Lower lobe of right lung (tissue), 2 donors: Measurements from ENCODE around the gene KIF4B. TPM values are rescaled to one million over a fixed set of nuclear protein-coding genes. Genes with fewer than 3 reads are reported as not detected.

ENCODE experiments used
- ATAC-seq, 2 donors: fragments of 200-7000 bp; cut with Tn5 transposase; one replicate each; pipeline ENCODE4 v1.9.1; 2020 to 2022; ENCODE audit warnings: mild to moderate bottlenecking in 2 of 2, moderate library complexity in 2 of 2
- DNase-seq: peaks from one replicate; pipeline ENCODE4 v3.0.0-alpha.2; 2020
- H3K27ac ChIP-seq: fragments of 200-600 bp; one replicate; pipeline ENCODE4 v1.8.0; 2022
- H3K27me3 ChIP-seq: fragments of 200-600 bp; one replicate; pipeline ENCODE4 v1.8.0; 2022; ENCODE audit warnings: low read depth
- H3K36me3 ChIP-seq: fragments of 200-600 bp; one replicate; pipeline ENCODE4 v1.8.0; 2022; ENCODE audit warnings: mild to moderate bottlenecking
- H3K4me1 ChIP-seq: fragments of 200-600 bp; one replicate; pipeline ENCODE4 v1.8.0; 2022
- H3K4me3 ChIP-seq: fragments of 200-600 bp; one replicate; pipeline ENCODE4 v1.8.0; 2022; ENCODE audit warnings: mild to moderate bottlenecking
- H3K9me3 ChIP-seq: fragments of 200-600 bp; one replicate; pipeline ENCODE4 v1.8.0; 2022
- CTCF ChIP-seq: fragments of 200-600 bp; IDR thresholded peaks from one replicate; pipeline ENCODE4 v1.8.0; 2022; ENCODE audit warnings: antibody characterized with exemption, mild to moderate bottlenecking
- intact Hi-C: fragments of 100-400 bp; cut with DNase I; formaldehyde crosslinking; loops from one replicate; pipeline ENCODE4 v1.11.0; 2022
- total RNA-seq: library from RNA; stranded (reverse); fragmentation: NEBNext Ultra II Directional; extraction: Animal tissue kit (Norgen Biotek cat#: 25700); gene quantifications from one replicate; pipeline ENCODE4 v1.2.1, GENCODE V29; 2021
- donor health status: DM: no; HTN: yes; CAD: no; lungs with severe emphysema.

Gene KIF4B
- total RNA-seq, 1 donor from 2014 or later, result not detected

GRCh38 chr5:154984946-154985516 is 28.5 kb upstream of the KIF4B start:
- intact Hi-C loops, result no loop called here
- H3K27ac ChIP-seq, result no peak overlapping the region
- ATAC-seq, result no peak
- no peak for TF ChIP-seq CTCF
- no peaks in the 10 kb centered on the region for H3K9me3 ChIP-seq
- H3K27me3 ChIP-seq, result no peaks in the 10 kb centered on the region
- DNase-seq, result no peak
- H3K4me1 ChIP-seq, result no peaks in the 10 kb centered on the region
- no peaks in the 10 kb centered on the region for H3K36me3 ChIP-seq
- H3K4me3 ChIP-seq, result no peak overlapping the region

GRCh38 chr5:154986151-154986550 is 27.4 kb upstream of the KIF4B start:
- TF ChIP-seq CTCF, result no peak
- H3K27ac ChIP-seq, result no peak overlapping the region
- no peaks in the 10 kb centered on the region for H3K27me3 ChIP-seq
- no peaks in the 10 kb centered on the region for H3K4me1 ChIP-seq
- no peak overlapping the region for H3K4me3 ChIP-seq
- intact Hi-C loops, result no loop called here
- ATAC-seq (no peak), DNase-seq (no peak)
- H3K9me3 ChIP-seq, result no peaks in the 10 kb centered on the region
- H3K36me3 ChIP-seq, result no peaks in the 10 kb centered on the region

GRCh38 chr5:154989626-154990025 is 23.9 kb upstream of the KIF4B start:
- ATAC-seq (no peak), DNase-seq (no peak)
- H3K4me3 ChIP-seq, result no peak overlapping the region
- H3K27ac ChIP-seq, result no peak overlapping the region
- TF ChIP-seq CTCF, result no peak
- intact Hi-C loops, result no loop called here
- H3K4me1 ChIP-seq, result no peaks in the 10 kb centered on the region
- no peaks in the 10 kb centered on the region for H3K27me3 ChIP-seq
- H3K36me3 ChIP-seq, result no peaks in the 10 kb centered on the region
- no peaks in the 10 kb centered on the region for H3K9me3 ChIP-seq

- TF ChIP-seq CTCF, result no peak
- ATAC-seq (no peak), DNase-seq (no peak)
- Histone ChIP-seq H3K4me1 (no peaks in the 10 kb centered on the region), H3K36me3 (no peaks in the 10 kb centered on the region), H3K4me3 (no peak overlapping the region), H3K27ac (no peak overlapping the region), H3K27me3 (no peaks in the 10 kb centered on the region), H3K9me3 (no peaks in the 10 kb centered on the region)
- intact Hi-C loops, result no loop called here
These were observed 20.1 kb upstream of the KIF4B start for GRCh38 chr5:154993461-154993860.

GRCh38 chr5:154995679-154996078 is 17.9 kb upstream of the KIF4B start:
- ATAC-seq, result no peak
- intact Hi-C loops, result no loop called here
- H3K9me3 ChIP-seq, result no peaks in the 10 kb centered on the region

More at GRCh38 chr5:154995679-154996078, 17.9 kb upstream of the KIF4B start:
- Histone ChIP-seq H3K4me1 (no peaks in the 10 kb centered on the region), H3K27ac (no peak overlapping the region), H3K36me3 (no peaks in the 10 kb centered on the region), H3K4me3 (no peak overlapping the region), H3K27me3 (no peaks in the 10 kb centered on the region)
- DNase-seq, result no peak
- no peak for TF ChIP-seq CTCF
